GM23338 (cell line): Measurements from ENCODE around the gene IGFBP4. TPM values are rescaled to one million over a fixed set of nuclear protein-coding genes. Genes with fewer than 3 reads are reported as not detected.
A peak's percentile ranks its signal among the peaks of the same experiment; 100 is the strongest.

Experiments used
- ATAC-seq: fragments of 200-7000 bp; cut with Tn5 transposase; 3 replicates; pipeline ENCODE4 v1.9.1; 2020
- DNase-seq: peaks from one replicate; pipeline ENCODE4 v3.0.0-alpha.2; 2015; ENCODE audit warnings: low spot score
- H2AFZ ChIP-seq: fragments of 200-600 bp; sonication (generic); 2 replicates; pipeline ENCODE4 v1.8.0; 2016; ENCODE audit warnings: antibody characterized with exemption, mild to moderate bottlenecking, moderate library complexity
- H3F3A ChIP-seq: fragments of 200-600 bp; sonication (generic); replicated peaks from 2 replicates; pipeline ENCODE4 v1.8.0; 2017; ENCODE audit warnings: antibody characterized with exemption, mixed run types, low read depth
- H3K27ac ChIP-seq: fragments of 200-600 bp; sonication (generic); 2 replicates; pipeline ENCODE4 v1.6.1; 2016; ENCODE audit warnings: low read depth
- H3K27me3 ChIP-seq: fragments of 200-600 bp; sonication (generic); 2 replicates; pipeline ENCODE4 v1.8.0; 2016; ENCODE audit warnings: mild to moderate bottlenecking, mixed run types, moderate library complexity; ENCODE audit not compliant: insufficient read depth
- H3K36me3 ChIP-seq: fragments of 200-600 bp; sonication (generic); 2 replicates; pipeline ENCODE4 v1.8.0; 2016; ENCODE audit warnings: mild to moderate bottlenecking; ENCODE audit not compliant: insufficient read depth
- H3K4me1 ChIP-seq: fragments of 200-600 bp; sonication (generic); 2 replicates; pipeline ENCODE4 v1.8.0; 2016; ENCODE audit warnings: mild to moderate bottlenecking, moderate library complexity; ENCODE audit not compliant: insufficient read depth
- H3K4me2 ChIP-seq: fragments of 200-600 bp; sonication (generic); 2 replicates; pipeline ENCODE4 v1.7.1; 2017; ENCODE audit warnings: mixed run types
- H3K4me3 ChIP-seq: fragments of 200-600 bp; sonication (generic); 2 replicates; pipeline ENCODE4 v1.6.1; 2016; ENCODE audit warnings: mixed run types
- H3K79me2 ChIP-seq: fragments of 200-600 bp; sonication (generic); replicated peaks from 2 replicates; pipeline ENCODE4 v1.8.0; 2017; ENCODE audit warnings: mild to moderate bottlenecking; ENCODE audit not compliant: insufficient read depth
- H3K9me2 ChIP-seq: fragments of 200-600 bp; sonication (generic); 2 replicates; pipeline ENCODE4 v1.8.0; 2017; ENCODE audit not compliant: insufficient read depth
- H4K20me1 ChIP-seq: fragments of 200-600 bp; sonication (generic); replicated peaks from 2 replicates; pipeline ENCODE4 v1.8.0; 2017; ENCODE audit warnings: mild to moderate bottlenecking; ENCODE audit not compliant: insufficient read depth
- H3K27ac Mint-ChIP-seq: 2 replicates; pipeline ENCODE4 v1.8.0; 2020; ENCODE audit warnings: inconsistent platforms, mild to moderate bottlenecking, moderate library complexity, mixed read lengths
- H3K27me3 Mint-ChIP-seq: 3 replicates; pipeline ENCODE4 v1.8.0; 2022; ENCODE audit warnings: low read depth, mild to moderate bottlenecking, moderate library complexity, mixed read lengths, inconsistent platforms; ENCODE audit not compliant: insufficient read depth, poor library complexity
- H3K36me3 Mint-ChIP-seq: 3 replicates; pipeline ENCODE4 v1.8.0; 2021; ENCODE audit warnings: low read depth, mild to moderate bottlenecking, inconsistent platforms, moderate library complexity, mixed read lengths
- H3K4me1 Mint-ChIP-seq: 3 replicates; pipeline ENCODE4 v1.8.0; 2020; ENCODE audit warnings: mild to moderate bottlenecking, inconsistent platforms, mixed read lengths
- H3K4me3 Mint-ChIP-seq: 3 replicates; pipeline ENCODE4 v1.8.0; 2021; ENCODE audit warnings: moderate library complexity, mild to moderate bottlenecking, inconsistent platforms, mixed read lengths
- H3K9me3 Mint-ChIP-seq: 3 replicates; pipeline ENCODE4 v1.8.0; 2020; ENCODE audit warnings: moderate library complexity, mild to moderate bottlenecking, inconsistent platforms, mixed read lengths
- JUNB ChIP-seq: IDR thresholded peaks from one replicate; pipeline ENCODE4 v1.6.1; 2016; ENCODE audit warnings: antibody characterized with exemption; ENCODE audit not compliant: unreplicated experiment
- NANOG ChIP-seq: IDR thresholded peaks from 2 replicates; pipeline ENCODE4 v1.6.1; 2016; ENCODE audit warnings: antibody characterized with exemption, borderline replicate concordance
- POLR2AphosphoS5 ChIP-seq: IDR thresholded peaks from 2 replicates; pipeline ENCODE4 v1.6.1; 2016; ENCODE audit warnings: antibody characterized with exemption, low read depth
- STAT1 ChIP-seq: IDR thresholded peaks from one replicate; pipeline ENCODE4 v1.6.1; 2016; ENCODE audit warnings: antibody characterized with exemption; ENCODE audit not compliant: unreplicated experiment
- ZNF114 ChIP-seq: fragments of 250-450 bp; sonication (Bioruptor Pico); IDR thresholded peaks from 2 replicates; pipeline ENCODE4 v1.5.0; 2020; ENCODE audit warnings: mild to moderate bottlenecking, moderate library complexity
- ZNF331 ChIP-seq: fragments of 250-450 bp; sonication (Bioruptor Pico); IDR thresholded peaks from 2 replicates; pipeline ENCODE4 v1.5.0; 2020; ENCODE audit warnings: low read depth, mild to moderate bottlenecking, moderate library complexity
- polyA plus RNA-seq: library from polyadenylated mRNA; unstranded; fragments of >200 nt; fragmentation: Nextera tagmentation; extraction: Ambion mirVana; gene quantifications from 2 replicates; pipeline ENCODE4 v1.2.1, GENCODE V29; 2016
- total RNA-seq: library from RNA; depleted of rRNA; stranded (reverse); fragments of >200 nt; shearing (Covaris generic); gene quantifications from 2 replicates; pipeline ENCODE4 v1.2.3, GENCODE V29; 2014
- TF ChIP-seq, protein P1 (sequence below): IDR thresholded peaks from 2 replicates; pipeline ENCODE4 v1.6.1; 2016; ENCODE audit warnings: antibody characterized with exemption
- TF ChIP-seq, protein P2 (sequence below), 2 experiments: fragments of 200-600 bp in 1 of 2; sonication (generic) in 1 of 2; conservative IDR thresholded peaks; 2 replicates each; pipeline versions ENCODE4 v1.5.1 to v1.6.1; 2016 to 2017; ENCODE audit warnings: antibody characterized with exemption in 2 of 2, low read depth in 2 of 2, mild to moderate bottlenecking in 2 of 2, moderate library complexity in 1 of 2
- TF ChIP-seq, protein P3 (sequence below): IDR thresholded peaks from one replicate; pipeline ENCODE4 v1.6.1; 2018; ENCODE audit warnings: antibody characterized with exemption; ENCODE audit not compliant: unreplicated experiment

The IGFBP4 gene
- total and polyA plus RNA-seq, 2 experiments from 2014 or later = 38.7 to 78.9 TPM

DNA sequence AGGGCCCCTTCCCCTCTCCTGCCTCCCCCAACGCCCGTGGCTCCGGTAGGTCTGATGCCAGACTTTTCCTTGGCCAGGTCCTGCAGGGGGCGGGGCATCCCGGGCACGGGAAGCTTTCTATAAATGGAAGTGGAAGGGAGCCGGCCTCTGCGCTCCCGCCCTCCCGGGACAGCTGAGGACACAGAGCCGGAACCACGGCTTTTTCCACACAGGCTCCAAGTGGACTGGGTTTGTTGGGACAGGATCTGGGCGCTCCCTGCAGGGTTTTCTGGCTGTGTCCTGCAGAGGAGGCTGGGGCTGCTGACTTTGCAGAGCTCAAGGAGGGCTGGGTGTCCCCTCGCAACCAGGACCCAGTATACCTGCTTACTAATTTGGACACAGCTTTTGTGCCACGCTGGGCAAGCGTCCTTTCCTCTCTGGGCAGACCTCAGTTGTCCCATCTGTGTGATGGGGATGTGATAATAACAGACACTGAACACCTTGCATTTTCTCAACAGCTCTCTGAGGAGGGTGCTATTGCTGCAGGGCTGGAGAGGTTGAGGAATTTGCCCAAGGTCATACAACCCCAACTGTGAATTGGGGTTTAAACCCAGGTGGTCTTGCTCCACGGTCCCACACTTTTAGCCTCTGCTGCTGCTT lies 56.4 kb downstream of the IGFBP4 start:
- H3K27me3 ChIP-seq = no peaks in the 10 kb centered on the region
- Mint-ChIP-seq H3K27me3 (peaks cover 13% of the 10 kb centered on the region), H3K27ac (0 out of 2 replicates have a peak overlapping the region, but pooled peaks have one; percentile 62), H3K4me1 (peaks cover 30% of the 10 kb centered on the region), H3K4me3 (no peak overlapping the region), H3K36me3 (no peaks in the 10 kb centered on the region; the same call in 2 of the 3 replicates), H3K9me3 (peaks cover 3% of the 10 kb centered on the region; the same call in 2 of the 3 replicates)
- peak overlapping the region; percentile 97 for H2AFZ ChIP-seq
- no peaks in the 10 kb centered on the region for H3K9me2 ChIP-seq
- H3K27ac ChIP-seq = peak overlapping the region; percentile 86
- ATAC-seq (peak; percentile 93), DNase-seq (peak; percentile 94)
- no peak for TF ChIP-seq ZNF114
- TF ChIP-seq, protein P1, sequence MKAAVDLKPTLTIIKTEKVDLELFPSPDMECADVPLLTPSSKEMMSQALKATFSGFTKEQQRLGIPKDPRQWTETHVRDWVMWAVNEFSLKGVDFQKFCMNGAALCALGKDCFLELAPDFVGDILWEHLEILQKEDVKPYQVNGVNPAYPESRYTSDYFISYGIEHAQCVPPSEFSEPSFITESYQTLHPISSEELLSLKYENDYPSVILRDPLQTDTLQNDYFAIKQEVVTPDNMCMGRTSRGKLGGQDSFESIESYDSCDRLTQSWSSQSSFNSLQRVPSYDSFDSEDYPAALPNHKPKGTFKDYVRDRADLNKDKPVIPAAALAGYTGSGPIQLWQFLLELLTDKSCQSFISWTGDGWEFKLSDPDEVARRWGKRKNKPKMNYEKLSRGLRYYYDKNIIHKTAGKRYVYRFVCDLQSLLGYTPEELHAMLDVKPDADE = peak; percentile 43; the same call in 1 of the 2 replicates
- TF ChIP-seq JUNB = no peak
- TF ChIP-seq, protein P2, sequence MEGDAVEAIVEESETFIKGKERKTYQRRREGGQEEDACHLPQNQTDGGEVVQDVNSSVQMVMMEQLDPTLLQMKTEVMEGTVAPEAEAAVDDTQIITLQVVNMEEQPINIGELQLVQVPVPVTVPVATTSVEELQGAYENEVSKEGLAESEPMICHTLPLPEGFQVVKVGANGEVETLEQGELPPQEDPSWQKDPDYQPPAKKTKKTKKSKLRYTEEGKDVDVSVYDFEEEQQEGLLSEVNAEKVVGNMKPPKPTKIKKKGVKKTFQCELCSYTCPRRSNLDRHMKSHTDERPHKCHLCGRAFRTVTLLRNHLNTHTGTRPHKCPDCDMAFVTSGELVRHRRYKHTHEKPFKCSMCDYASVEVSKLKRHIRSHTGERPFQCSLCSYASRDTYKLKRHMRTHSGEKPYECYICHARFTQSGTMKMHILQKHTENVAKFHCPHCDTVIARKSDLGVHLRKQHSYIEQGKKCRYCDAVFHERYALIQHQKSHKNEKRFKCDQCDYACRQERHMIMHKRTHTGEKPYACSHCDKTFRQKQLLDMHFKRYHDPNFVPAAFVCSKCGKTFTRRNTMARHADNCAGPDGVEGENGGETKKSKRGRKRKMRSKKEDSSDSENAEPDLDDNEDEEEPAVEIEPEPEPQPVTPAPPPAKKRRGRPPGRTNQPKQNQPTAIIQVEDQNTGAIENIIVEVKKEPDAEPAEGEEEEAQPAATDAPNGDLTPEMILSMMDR (conservative IDR thresholded peaks at IDR 0.05; ENCODE audit: low read depth in 2 of 2) = peak; percentile 16 to 17; a peak in 1 of 4 replicates
- peak; percentile 48 for TF ChIP-seq POLR2AphosphoS5
- H3K36me3 ChIP-seq = no peaks in the 10 kb centered on the region
- peak overlapping the region; percentile 39; the same call in 1 of the 2 replicates for H3K4me3 ChIP-seq
- no peaks in the 10 kb centered on the region for H3K79me2 ChIP-seq
- H3F3A ChIP-seq = peaks cover 12% of the 10 kb centered on the region
- H3K4me2 ChIP-seq = peak overlapping the region; percentile 70
- peaks cover 24% of the 10 kb centered on the region for H3K4me1 ChIP-seq
- no peaks in the 10 kb centered on the region for H4K20me1 ChIP-seq

DNA sequence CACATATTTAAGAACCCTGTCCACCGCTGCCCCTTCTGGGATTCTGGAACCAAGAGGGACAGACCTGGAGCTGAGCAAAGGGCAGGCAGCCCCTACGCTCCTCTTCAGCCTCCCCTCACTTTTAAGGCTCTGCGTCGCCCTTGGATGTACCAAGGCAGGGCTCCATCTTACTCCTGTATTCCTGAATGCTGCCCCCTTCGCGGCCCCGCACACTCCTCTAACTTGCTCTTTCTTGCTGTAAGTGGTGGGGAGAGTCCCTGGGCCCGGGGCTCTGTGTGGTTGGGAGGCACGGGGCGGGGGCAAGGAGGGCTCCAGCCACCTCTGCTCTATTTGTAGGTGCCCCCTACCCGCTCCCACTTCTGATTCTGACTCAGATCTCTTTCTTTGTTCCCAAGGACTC lies 56.9 kb downstream of the IGFBP4 start:
- no peaks in the 10 kb centered on the region for H3K9me2 ChIP-seq
- peaks cover 12% of the 10 kb centered on the region for H3F3A ChIP-seq
- Mint-ChIP-seq H3K27ac (no peak overlapping the region), H3K36me3 (no peaks in the 10 kb centered on the region; the same call in 2 of the 3 replicates), H3K4me1 (peaks cover 30% of the 10 kb centered on the region), H3K4me3 (no peak overlapping the region; the same call in 2 of the 3 replicates), H3K27me3 (peaks cover 13% of the 10 kb centered on the region), H3K9me3 (peaks cover 3% of the 10 kb centered on the region; the same call in 2 of the 3 replicates)
- H2AFZ ChIP-seq = peak overlapping the region; percentile 97
- TF ChIP-seq STAT1 = no peak
- no peak for TF ChIP-seq JUNB
- TF ChIP-seq, protein P2 (conservative IDR thresholded peaks at IDR 0.05; ENCODE audit: low read depth in 2 of 2) = no peak
- TF ChIP-seq, protein P3, sequence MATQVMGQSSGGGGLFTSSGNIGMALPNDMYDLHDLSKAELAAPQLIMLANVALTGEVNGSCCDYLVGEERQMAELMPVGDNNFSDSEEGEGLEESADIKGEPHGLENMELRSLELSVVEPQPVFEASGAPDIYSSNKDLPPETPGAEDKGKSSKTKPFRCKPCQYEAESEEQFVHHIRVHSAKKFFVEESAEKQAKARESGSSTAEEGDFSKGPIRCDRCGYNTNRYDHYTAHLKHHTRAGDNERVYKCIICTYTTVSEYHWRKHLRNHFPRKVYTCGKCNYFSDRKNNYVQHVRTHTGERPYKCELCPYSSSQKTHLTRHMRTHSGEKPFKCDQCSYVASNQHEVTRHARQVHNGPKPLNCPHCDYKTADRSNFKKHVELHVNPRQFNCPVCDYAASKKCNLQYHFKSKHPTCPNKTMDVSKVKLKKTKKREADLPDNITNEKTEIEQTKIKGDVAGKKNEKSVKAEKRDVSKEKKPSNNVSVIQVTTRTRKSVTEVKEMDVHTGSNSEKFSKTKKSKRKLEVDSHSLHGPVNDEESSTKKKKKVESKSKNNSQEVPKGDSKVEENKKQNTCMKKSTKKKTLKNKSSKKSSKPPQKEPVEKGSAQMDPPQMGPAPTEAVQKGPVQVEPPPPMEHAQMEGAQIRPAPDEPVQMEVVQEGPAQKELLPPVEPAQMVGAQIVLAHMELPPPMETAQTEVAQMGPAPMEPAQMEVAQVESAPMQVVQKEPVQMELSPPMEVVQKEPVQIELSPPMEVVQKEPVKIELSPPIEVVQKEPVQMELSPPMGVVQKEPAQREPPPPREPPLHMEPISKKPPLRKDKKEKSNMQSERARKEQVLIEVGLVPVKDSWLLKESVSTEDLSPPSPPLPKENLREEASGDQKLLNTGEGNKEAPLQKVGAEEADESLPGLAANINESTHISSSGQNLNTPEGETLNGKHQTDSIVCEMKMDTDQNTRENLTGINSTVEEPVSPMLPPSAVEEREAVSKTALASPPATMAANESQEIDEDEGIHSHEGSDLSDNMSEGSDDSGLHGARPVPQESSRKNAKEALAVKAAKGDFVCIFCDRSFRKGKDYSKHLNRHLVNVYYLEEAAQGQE = no peak
- TF ChIP-seq, protein P1 = no peak
- TF ChIP-seq NANOG = no peak
- TF ChIP-seq ZNF331 (CRISPR knock-in tag) = no peak
- ATAC-seq (no peak), DNase-seq (no peak)
- H3K4me3 ChIP-seq = no peak overlapping the region
- 0 out of 2 replicates have a peak overlapping the region, but pooled peaks have one; percentile 70 for H3K4me2 ChIP-seq
- peaks cover 24% of the 10 kb centered on the region for H3K4me1 ChIP-seq
- no peaks in the 10 kb centered on the region for H3K79me2 ChIP-seq
- H3K27ac ChIP-seq = peak overlapping the region; percentile 86; the same call in 1 of the 2 replicates
- H3K27me3 ChIP-seq = no peaks in the 10 kb centered on the region
- H3K36me3 ChIP-seq = no peaks in the 10 kb centered on the region
- no peaks in the 10 kb centered on the region for H4K20me1 ChIP-seq
